ENCODE measurements around the gene LRRC4C.

GRCh38 chr11:41456269-41456668 lies 3.2 kb downstream of the LRRC4C start:
- TF ChIP-seq POLR2AphosphoS5 (IDR thresholded peaks at IDR 0.05) (no peak), CTCF (IDR thresholded peaks at IDR 0.05) (no peak), POLR2A (IDR thresholded peaks at IDR 0.05) (no peak), EP300 (IDR thresholded peaks at IDR 0.05) (no peak)

Measured in gastroesophageal sphincter (tissue), 3 donors.